CD4-positive, alpha-beta T cell treated with Interleukin-15 for 1 hour (primary cell): Measurements from ENCODE around the gene BAIAP2L2.
"Not testable (repeated sequence)": the region's sequence is repeated elsewhere in the genome, so short reads cannot be mapped to it uniquely, and the experiment has no call there.

Experiments
- DNase-seq: peaks from one replicate; pipeline ENCODE4 v3.0.0-alpha.2; 2020

The BAIAP2L2 gene

GRCh38 chr22:38080474-38080849, 30.0 kb downstream of the BAIAP2L2 start:
- DNase-seq: no peak

DNA sequence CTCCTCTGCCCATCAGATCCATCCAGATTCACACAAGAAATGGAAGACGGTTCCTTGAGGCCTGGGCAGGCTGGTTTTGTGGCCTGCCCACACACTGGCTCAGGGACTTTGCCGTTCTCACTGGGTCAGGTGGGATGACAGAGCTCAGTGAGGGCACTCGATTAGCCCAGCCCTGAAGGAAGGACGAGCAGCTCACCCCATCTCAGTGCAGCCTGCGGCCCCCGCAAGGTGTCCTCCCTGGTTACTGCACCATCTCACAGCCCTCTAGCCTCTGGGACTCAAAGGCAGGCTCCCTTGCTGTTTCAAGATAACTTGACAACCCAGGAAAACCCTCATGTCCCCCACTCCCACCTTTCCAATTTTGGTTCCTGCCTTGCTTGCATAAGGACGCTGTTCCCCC, 30.7 kb downstream of the BAIAP2L2 start:
- DNase-seq: no peak

DNA sequence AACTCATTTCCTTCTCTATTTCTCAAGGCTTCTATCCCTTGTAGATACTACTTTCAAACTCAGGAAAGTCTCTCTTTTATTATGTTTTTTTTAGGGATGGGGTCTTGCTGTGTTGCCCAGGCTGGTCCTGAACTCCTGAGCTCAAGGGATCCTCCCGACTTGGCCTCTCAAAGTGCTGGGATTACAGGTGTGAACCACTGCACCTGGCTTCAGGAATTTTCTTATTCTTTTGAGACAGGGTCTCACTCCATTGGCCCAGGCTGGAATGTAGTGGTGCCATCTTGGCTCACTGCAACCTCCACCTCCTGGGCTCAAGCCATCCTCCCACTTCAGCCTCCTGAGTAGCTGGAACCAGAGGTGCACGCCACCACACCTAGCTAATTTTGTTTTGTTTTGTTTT, 31.3 kb downstream of the BAIAP2L2 start:
- not testable (repeated sequence) for DNase-seq

DNA sequence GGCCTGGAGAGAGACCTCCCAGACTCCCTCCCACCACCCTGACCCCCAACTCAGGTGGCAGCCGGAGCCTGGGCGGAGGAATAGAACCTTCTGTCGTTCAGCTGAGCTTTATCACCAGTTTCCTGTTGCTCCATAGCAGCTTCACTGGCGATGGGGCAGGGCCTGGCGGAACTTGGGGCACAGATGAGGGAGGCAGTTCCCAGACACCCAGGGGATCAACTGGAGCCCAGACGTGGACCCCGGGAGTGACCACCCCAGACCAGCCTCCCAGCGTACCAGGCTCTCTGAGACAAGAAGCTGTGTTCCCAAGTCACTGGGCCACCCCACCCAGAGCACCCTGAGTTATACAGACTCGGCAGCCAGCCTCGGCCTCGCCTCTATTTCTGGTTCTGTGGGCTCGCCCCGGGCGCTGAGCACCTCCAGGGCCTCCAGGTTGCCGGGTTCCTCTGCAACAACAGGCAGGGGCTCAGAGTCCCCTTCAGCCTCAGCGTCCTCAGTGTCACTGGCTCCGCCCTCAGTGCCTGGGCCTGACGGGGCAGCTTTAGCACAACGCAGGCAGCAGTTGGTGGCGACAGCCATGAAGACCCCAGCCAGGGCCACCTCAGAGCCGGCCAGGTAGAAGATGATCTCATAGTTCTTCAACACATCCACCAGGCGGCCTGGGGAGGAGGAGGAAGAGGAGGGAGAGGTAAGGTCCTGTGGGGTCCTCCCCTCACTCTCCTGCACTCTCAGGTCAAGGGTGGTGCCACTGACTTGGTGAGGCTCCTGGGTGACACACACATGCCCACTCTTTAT, 32.2 kb downstream of the BAIAP2L2 start:
- DNase-seq: no peak

DNA sequence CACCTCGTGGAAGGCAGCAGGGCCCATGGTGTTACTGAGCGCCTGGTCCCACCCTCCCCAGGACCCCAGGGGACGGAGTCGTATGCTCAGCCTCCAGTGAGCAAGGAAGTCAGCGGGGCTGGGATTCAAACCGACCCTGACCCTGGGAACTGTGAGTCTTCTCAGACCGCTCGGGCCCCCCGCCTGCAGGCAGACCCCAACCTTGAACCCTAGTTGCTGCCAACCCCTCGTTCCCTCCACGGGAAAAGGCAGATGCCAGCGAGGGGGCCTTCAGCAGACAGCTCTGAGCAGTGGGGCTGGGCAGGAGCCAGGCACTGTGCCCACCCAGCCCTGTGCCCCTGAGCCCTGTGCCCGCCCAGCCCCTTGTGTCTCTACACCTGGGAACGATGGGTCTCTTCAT, 32.9 kb downstream of the BAIAP2L2 start:
- no peak for DNase-seq

DNA sequence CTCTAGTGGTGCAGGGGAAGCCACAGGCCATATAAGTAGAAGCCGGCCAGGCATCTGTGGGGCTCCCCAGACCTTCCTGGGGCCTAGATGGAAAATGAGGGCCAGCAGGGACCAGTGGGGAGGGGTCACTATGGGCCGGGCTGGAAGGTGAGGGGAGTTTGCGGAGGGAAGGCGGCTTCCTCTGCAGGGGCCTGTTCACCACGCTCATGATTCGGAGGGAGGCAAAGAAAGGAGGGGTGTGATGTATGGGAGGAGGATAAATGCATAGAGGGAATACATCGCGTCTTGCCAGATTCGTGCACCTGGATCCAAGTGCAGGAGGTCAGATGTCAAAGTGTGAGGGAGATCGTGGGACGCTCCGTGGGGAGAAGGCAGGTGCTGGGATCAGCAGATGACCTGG, 33.4 kb downstream of the BAIAP2L2 start:
- DNase-seq: no peak

DNA sequence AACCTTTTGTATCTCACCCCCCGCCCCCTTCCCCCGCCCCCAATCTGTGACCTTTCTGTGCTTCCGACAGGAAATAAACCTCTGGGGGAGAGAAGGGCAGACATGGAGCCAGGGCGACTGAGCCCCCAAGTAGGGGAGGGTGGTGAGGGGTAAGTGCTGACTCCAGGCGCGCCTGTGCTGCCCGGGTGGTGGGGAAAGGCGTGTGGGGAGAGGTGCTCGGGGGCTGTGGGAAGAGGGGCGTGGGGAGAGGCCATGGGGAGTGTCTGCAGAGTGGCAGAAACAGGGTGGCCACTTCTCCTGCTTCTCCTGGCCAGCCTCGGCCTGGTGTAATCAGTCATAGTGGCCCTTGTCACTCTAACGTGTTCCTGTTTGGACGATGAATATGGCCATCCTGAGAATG, 34.5 kb downstream of the BAIAP2L2 start:
- DNase-seq: no peak

GRCh38 chr22:38075105-38075825, 35.2 kb downstream of the BAIAP2L2 start:
- DNase-seq: no peak

GRCh38 chr22:38074181-38075104, 36.0 kb downstream of the BAIAP2L2 start:
- DNase-seq: no peak

DNA sequence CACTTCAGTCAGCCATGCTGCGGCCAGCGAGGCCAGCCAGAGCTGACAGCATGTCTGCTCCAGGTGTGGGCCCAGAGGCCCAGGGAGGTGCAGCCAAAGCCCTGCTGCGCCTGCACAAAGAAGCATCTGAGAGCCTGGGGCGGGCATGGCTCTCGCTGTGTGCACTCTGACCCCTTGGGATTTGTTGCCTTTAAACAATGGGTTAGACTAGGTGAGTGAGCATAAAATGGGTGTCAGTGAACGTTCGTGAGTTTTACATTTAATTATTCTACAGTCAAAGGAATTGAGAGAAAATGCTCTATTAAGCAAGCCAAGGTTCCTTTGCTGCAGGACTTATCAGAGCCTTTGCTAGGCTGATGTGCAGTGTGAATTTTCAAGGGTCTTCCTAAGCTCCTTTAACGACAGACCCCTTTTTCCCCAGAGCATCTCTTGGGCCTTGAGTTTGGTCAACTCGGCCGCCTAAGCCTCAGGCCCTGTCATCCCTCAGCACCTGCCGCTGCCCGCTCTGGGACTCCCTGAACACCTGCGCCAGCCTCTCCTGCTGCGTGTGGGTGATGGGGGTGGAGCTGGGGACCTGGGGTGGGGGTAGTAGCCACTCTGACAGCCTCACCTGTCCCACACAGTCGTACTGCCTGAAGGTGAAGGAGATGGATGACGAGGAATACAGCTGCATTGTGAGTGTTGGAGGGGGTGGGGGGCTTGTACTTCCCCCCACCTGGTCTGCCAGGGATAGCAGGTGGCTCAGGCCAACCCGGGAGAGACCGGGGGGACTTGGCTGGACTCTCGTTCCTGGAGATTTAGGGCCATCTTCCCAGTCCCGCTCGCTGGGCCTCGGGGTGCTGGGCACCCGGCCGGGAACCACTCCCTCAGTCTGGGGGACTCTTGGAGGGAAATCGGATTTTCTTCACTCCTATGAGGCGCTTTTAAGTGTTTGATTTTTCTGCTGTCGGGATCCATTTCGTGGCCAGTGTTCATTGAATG, 37.0 kb downstream of the BAIAP2L2 start:
- DNase-seq: no peak

GRCh38 chr22:38072322-38073149, 37.9 kb downstream of the BAIAP2L2 start:
- no peak for DNase-seq

DNA sequence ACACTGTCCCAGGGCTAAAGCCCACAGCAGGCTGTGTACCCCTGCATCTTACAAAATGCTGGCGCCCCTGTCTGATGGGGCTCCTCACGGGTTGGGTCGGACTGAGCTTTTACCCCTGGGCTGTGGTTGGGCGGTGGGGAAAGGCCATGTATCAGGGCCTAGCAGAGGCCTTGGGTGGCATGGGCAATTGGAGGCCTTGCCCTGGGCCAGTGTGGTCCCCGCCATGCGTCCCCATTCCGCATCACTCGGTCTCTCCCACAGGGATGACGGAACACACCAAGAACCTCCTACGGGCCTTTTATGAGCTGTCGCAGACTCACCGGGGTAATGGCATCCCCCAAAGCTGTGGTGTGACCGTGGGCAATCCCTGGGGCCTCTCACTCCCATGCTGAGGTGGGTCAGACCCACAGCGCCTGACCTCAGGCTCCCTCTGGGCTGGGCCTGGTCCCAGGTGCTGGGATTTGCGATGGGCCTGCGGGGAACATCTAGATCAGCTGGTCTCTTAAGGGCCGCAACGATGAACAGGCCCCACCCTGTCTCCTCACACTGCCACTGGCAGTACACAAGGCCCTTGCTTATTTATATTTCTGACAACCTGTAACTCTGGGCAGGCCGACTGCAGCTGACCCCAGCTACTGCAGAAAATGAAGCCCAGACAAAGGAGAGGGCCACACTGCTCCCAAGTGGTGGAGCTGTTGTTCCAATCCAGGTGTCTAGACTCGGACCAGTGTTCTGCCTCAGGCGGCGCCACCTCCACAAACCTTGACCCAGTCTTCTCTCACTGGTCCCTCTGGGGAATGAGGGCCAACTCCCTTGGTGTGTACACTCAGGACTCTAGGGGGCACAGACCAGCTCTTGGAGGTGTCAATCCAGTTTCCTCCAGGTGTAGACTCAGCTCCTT, 38.8 kb downstream of the BAIAP2L2 start:
- no peak for DNase-seq

DNA sequence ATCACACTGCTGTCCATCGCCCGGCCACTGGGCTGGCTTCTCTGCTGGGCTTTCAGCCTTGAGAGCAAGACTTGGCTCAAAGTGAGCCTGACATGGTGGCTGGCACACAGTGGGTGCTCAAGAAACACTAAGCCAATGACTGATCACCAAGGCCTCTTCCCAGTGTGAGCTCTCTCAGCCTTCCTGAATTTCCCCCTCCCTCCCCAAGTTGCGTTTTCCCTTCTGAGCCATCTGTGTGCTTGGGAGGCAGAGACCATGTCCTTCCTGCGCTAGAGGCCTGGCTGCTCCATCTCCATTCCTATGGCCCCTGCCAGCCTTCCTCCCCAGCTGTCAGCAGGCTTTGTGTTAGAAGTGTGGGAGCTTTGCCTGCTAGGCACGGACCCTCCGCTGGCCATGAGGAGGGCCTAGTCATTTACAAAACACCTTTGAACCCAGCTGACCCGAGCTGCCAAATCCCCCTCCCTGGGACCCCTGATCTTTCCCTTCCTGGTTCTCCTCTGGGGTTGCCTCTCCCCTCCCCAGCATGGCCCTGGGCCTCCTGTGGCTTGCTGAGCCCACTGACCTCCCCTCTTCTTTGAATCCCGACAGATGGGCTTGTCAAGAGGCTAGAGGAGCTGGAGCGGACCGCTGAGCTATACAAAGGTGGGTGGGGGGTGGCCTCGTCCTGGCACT, 40.1 kb downstream of the BAIAP2L2 start:
- DNase-seq: no peak

GRCh38 chr22:38069372-38070249, 40.9 kb downstream of the BAIAP2L2 start:
- no peak for DNase-seq

DNA sequence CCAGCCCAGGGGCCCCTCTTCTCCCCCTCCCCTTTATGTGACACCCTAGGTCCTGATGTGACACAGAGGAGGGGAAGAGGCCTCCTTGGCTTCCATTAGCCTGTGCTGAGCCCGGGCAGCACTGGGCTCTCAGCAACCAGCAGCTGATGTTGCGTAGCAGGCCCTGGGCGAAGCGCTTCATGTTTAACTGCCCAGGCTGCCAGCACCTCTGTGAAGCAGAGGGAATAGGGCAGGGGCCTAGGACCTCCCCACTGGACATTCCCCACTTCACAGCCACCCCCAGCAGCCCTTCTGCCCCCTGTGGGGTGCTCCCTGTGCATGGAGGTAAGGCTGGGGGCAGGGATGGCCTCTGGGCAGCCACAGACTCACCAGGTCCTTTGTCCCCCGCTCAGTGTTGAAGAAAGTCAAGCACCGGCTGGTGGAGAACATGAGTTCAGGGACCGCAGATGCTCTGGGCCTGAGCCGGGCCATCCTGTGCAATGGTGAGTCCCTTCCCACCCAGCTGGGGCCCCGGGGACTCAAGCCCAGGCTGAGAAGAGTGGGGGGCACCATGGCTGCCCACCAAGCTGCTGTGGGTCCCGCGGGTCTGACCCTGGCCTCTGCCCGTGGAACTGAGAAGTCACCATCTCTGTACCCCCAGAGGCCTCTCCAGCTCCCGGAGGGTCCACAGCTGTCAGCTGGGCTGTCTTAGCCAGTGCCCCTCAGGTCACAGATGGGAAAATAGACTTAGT, 41.7 kb downstream of the BAIAP2L2 start:
- DNase-seq: no peak

DNA sequence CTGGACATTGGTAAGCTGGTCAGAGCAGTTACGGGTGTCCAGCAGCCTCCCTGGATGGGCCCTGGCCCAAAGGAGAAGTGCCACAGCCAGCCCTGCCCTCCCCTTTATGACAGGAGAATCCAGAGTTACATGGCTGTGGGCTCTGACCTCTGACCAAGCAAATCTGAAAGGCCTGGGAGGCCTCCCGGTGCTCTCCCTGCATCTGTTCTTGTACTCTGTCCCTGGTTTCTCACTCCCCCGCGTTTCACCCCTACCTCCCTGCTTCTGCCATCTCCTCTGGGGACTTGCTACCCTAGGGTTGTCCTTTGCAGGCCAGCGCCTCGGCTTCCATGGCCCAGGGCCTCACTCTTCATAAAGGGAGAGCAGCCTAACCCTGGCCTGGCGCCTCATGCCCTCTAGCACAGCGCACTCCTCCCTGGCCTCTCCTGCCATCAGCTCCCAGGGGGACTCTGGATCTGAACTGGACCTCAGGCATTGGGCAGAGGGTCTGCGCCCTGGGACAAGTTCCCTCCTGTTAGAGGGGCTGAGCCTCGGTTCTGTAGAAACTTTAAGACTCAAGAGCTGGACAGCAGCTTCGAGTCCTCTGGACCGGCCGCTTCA, 42.6 kb downstream of the BAIAP2L2 start:
- no peak for DNase-seq

DNA sequence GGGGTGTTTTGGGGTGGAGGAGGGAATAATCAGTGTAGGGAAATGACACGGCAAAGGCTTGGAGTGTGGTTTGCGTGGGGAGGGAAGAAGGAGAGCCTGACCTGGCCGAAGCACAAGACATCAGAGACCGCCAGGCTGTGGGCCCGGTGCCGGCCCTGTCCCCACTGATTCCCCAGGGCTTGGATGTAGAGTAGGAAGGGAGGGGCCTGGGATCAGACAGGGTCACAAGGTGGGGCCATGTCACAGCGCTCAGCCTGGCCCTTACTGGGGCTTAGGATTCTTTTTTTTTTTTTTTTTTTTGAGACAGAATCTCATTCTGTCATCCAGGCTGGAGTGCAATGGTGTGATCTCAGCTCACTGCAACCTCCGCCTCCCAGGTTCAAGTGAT, 43.5 kb downstream of the BAIAP2L2 start:
- DNase-seq: no peak
